Osteocyte (in vitro differentiated cells): ENCODE measurements around the gene MTX2. TPM values are rescaled to one million over a fixed set of nuclear protein-coding genes. Genes with fewer than 3 reads are reported as not detected.

Experiments
- DNase-seq: peaks from one replicate; pipeline ENCODE4 v3.0.0; 2021; ENCODE audit warnings: mixed read lengths; ENCODE audit not compliant: unreplicated experiment; ENCODE audit errors: extremely low spot score
- H3K27ac Mint-ChIP-seq: one replicate; pipeline ENCODE4 v1.8.0; 2021; ENCODE audit warnings: mild to moderate bottlenecking, mixed read lengths; ENCODE audit not compliant: unreplicated experiment
- H3K27me3 Mint-ChIP-seq: one replicate; pipeline ENCODE4 v1.8.0; 2021; ENCODE audit warnings: mixed read lengths; ENCODE audit not compliant: unreplicated experiment
- H3K36me3 Mint-ChIP-seq: one replicate; pipeline ENCODE4 v1.8.0; 2021; ENCODE audit warnings: mixed read lengths; ENCODE audit not compliant: unreplicated experiment
- H3K4me1 Mint-ChIP-seq: one replicate; pipeline ENCODE4 v1.8.0; 2021; ENCODE audit warnings: mixed read lengths; ENCODE audit not compliant: unreplicated experiment
- H3K4me3 Mint-ChIP-seq: one replicate; pipeline ENCODE4 v1.8.0; 2021; ENCODE audit warnings: mild to moderate bottlenecking, moderate library complexity, mixed read lengths; ENCODE audit not compliant: unreplicated experiment
- H3K9me3 Mint-ChIP-seq: one replicate; pipeline ENCODE4 v1.8.0; 2021; ENCODE audit warnings: mixed read lengths; ENCODE audit not compliant: unreplicated experiment
- total RNA-seq: library from RNA; stranded (reverse); gene quantifications from 2 replicates; pipeline ENCODE4 v1.2.1, GENCODE V29; 2021
- TF ChIP-seq, protein P1 (sequence below): fragments of 200-600 bp; sonication (generic); IDR thresholded peaks from 2 replicates; pipeline ENCODE4 v1.5.0; 2021; ENCODE audit warnings: antibody characterized with exemption, mild to moderate bottlenecking, moderate library complexity

The MTX2 gene
- total RNA-seq, 1 donor from 2014 or later = 23.6 TPM

GRCh38 chr2:176331646-176332045 lies 62.4 kb downstream of the MTX2 start:
- H3K27ac Mint-ChIP-seq = no peak overlapping the region
- DNase-seq = no peak
- no peak overlapping the region for H3K4me3 Mint-ChIP-seq
- H3K36me3 Mint-ChIP-seq = peaks cover 19% of the 10 kb centered on the region
- H3K9me3 Mint-ChIP-seq = no peaks in the 10 kb centered on the region
- no peaks in the 10 kb centered on the region for H3K27me3 Mint-ChIP-seq
- TF ChIP-seq, protein P1, sequence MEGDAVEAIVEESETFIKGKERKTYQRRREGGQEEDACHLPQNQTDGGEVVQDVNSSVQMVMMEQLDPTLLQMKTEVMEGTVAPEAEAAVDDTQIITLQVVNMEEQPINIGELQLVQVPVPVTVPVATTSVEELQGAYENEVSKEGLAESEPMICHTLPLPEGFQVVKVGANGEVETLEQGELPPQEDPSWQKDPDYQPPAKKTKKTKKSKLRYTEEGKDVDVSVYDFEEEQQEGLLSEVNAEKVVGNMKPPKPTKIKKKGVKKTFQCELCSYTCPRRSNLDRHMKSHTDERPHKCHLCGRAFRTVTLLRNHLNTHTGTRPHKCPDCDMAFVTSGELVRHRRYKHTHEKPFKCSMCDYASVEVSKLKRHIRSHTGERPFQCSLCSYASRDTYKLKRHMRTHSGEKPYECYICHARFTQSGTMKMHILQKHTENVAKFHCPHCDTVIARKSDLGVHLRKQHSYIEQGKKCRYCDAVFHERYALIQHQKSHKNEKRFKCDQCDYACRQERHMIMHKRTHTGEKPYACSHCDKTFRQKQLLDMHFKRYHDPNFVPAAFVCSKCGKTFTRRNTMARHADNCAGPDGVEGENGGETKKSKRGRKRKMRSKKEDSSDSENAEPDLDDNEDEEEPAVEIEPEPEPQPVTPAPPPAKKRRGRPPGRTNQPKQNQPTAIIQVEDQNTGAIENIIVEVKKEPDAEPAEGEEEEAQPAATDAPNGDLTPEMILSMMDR = no peak
- peaks cover 11% of the 10 kb centered on the region for H3K4me1 Mint-ChIP-seq

DNA sequence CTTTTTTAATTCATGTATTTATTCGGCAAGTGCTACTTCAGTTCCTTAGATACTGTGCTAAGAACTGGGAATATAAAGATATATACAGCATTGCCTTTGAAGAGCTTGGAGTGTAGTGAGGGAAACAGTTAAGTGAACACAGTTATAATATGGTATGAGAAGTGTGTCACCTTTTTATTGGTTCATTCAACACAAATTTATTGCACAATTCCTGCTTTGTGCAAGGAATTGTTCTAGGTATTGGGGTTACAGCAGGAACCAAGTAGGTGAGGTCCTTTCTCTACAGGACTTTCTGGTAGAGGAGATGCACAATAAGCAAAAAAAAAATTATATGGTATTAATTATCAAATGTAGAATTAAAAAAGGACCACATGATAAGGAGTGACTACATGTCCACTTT lies 65.5 kb downstream of the MTX2 start:
- Mint-ChIP-seq H3K4me1 (peaks cover 11% of the 10 kb centered on the region), H3K27me3 (no peaks in the 10 kb centered on the region), H3K36me3 (peaks cover 23% of the 10 kb centered on the region), H3K27ac (no peak overlapping the region), H3K9me3 (peaks cover 3% of the 10 kb centered on the region), H3K4me3 (no peak overlapping the region)
- DNase-seq = no peak
- TF ChIP-seq, protein P1 = no peak

- peaks cover 3% of the 10 kb centered on the region for H3K9me3 Mint-ChIP-seq
- TF ChIP-seq, protein P1 = no peak
- DNase-seq = no peak
- no peak overlapping the region for H3K4me3 Mint-ChIP-seq
- no peaks in the 10 kb centered on the region for H3K4me1 Mint-ChIP-seq
- H3K27me3 Mint-ChIP-seq = no peaks in the 10 kb centered on the region
- H3K36me3 Mint-ChIP-seq = peaks cover 18% of the 10 kb centered on the region
- H3K27ac Mint-ChIP-seq = no peak overlapping the region
These were observed 69.2 kb downstream of the MTX2 start for GRCh38 chr2:176338395-176338794.

GRCh38 chr2:176339208-176339607 lies 70.0 kb downstream of the MTX2 start:
- Mint-ChIP-seq H3K4me3 (no peak overlapping the region), H3K9me3 (peaks cover 3% of the 10 kb centered on the region), H3K27ac (no peak overlapping the region), H3K36me3 (peaks cover 18% of the 10 kb centered on the region), H3K4me1 (no peaks in the 10 kb centered on the region), H3K27me3 (no peaks in the 10 kb centered on the region)
- no peak for DNase-seq
- TF ChIP-seq, protein P1 = no peak

DNA sequence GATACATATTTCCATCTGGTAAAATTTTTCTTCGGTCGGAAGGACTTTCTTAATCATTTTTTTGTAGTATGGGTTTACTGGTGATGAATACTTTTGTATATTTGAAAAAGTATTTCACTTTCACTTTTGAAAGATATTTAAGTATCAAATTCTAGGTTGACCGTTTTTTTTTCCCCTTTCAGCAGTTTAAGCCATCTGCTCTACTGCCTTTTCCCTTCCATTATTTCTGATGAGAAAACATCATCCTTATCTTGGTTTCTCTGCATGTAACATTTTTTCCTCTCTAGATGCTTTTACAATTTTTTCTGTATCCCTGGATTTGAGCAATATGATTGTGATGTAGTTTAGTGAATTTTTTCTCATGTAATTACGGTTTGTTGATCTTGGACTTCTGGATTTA lies 87.0 kb downstream of the MTX2 start:
- peaks cover 9% of the 10 kb centered on the region for H3K4me1 Mint-ChIP-seq
- no peaks in the 10 kb centered on the region for H3K36me3 Mint-ChIP-seq
- no peak overlapping the region for H3K4me3 Mint-ChIP-seq
- H3K27me3 Mint-ChIP-seq = peaks cover 6% of the 10 kb centered on the region
- H3K9me3 Mint-ChIP-seq = peaks cover 5% of the 10 kb centered on the region
- no peak overlapping the region for H3K27ac Mint-ChIP-seq
- TF ChIP-seq, protein P1 = no peak
- DNase-seq = no peak
